GM18867 (cell line): ENCODE results near the gene TIMM44.

Experiments
- ATAC-seq: cut with Tn5 transposase; IDR thresholded peaks from one replicate; pipeline ENCODE4 v1.9.1; 2021; ENCODE audit warnings: mild to moderate bottlenecking, moderate library complexity; ENCODE audit not compliant: unreplicated experiment

TIMM44 gene

DNA sequence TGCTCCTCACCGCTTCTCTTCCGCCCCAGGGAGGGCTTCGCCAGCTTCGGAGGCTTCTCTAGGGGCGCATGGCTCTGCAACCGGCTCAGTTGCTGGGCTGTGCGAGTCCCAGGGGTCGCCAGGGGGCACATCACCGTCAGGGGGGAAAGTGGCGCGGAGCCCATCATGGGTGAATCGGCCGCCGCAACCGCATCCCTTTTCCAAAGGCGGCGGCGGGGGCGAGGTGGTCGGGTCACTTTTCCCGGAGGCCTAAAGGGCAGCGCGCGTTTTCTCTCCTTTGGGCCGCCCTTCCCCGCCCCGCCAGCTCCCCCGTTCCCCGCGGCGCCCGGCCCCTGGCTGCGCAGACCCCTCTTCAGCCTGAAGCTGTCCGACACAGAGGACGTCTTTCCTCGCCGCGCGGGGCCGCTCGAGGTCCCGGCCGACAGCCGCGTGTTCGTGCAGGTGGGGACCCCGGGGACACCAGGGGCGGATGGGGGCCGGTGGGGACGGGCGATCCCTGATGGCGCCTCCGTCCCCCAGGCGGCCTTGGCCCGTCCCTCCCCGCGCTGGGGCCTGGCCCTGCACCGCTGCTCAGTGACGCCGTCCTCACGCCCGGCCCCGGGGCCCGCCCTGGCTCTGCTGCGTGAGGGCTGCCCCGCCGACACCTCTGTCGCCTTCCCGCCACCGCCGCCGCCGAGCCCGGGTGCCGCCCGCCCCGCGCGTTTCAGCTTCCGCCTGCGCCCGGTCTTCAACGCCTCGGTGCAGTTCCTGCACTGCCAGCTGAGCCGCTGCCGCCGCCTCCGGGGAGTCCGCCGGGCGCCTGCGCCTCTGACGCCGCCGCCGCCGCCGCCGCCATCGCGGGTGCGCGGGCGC, 27.1 kb downstream of the TIMM44 start:
- no peak for ATAC-seq

DNA sequence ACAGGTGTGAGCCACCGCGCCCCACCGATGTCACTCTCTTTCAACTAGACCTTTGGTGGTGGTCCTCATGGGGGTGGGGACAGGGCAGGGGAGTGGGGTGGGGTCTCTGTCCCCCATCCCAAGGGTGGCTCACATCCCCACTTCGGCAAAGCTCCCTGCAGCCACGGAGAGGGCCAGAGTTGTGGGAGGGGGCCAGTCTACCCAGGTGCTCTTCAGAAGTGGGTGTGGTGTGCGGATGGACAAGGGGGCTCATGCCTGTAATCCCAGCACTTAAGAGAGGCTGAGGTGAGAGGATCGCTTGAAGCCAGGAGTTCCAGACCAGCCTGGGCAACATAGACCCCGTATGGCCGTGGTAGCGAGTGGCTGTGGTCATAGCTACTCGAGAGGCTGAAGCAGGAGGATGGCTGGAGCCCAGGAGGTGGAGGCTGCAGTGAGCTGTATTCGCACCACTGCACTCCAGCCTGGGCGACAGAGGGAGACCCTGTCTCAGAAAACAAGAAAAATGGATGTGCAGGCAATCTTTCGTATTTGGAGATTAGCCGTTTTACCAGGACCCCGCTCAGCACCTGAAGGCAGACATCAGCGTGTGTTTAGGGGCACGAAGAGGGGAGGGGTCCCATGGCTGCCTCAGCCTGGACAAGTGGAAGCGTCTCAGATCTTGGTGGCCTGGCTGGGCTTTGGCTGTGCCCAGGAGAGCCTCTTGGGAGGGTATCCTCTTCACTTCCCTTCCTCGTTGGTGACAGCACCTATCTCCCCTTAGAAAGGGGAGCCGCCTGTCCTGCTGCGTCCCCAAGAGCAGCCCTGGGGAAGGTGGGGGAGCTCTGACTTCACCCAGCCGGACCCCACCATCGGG, 28.0 kb downstream of the TIMM44 start:
- ATAC-seq: no peak

DNA sequence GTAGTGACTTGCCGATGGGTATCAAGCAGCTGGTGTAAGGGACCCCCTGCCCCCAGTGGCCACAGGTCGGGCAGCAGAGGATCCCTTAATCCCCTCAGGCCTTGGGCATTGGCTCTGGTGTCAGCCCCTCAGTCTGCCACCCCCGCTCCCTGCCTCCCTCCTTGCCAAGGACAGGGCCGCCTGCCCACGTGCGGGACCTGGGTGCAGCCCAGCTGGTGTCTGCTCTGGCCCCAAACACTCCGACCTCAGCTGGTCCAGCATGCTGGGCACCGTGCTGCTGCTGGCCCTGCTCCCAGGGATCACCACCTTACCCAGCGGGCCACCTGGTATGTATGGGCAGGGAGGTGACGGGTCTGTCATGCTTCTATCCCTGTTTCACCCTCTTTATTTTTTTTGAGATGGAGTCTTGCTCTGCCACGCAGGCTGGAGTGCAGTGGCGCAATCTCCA, 28.8 kb downstream of the TIMM44 start, which contains the start of gene TGFBR3L:
Gene TGFBR3L, plus strand, starts transcription at position 233 of the 448 bp plus-strand sequence.
- ATAC-seq: no peak

- no peak for ATAC-seq
Measured at GRCh38 chr19:7914099-7914498, 29.4 kb downstream of the TIMM44 start.

DNA sequence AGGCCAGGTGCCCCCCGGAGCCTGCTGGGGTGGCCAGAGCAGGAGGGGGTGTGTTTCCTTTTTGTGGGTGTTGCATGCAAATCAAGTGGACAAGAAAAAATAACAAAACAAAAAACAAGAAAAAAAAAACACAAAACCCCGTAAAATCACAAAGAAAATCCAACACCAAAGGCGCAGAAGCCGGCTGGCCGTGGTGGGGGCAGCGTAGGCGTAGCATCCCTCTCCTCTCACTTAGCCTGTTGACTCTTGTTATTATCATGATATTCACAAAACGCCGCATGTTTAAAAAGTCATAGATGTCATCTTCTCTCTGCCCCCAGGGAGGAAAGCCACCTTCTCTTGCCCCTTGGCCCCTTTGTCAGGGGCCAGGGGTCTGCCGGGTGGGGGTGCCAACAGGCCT, 29.8 kb downstream of the TIMM44 start:
- ATAC-seq: no peak

DNA sequence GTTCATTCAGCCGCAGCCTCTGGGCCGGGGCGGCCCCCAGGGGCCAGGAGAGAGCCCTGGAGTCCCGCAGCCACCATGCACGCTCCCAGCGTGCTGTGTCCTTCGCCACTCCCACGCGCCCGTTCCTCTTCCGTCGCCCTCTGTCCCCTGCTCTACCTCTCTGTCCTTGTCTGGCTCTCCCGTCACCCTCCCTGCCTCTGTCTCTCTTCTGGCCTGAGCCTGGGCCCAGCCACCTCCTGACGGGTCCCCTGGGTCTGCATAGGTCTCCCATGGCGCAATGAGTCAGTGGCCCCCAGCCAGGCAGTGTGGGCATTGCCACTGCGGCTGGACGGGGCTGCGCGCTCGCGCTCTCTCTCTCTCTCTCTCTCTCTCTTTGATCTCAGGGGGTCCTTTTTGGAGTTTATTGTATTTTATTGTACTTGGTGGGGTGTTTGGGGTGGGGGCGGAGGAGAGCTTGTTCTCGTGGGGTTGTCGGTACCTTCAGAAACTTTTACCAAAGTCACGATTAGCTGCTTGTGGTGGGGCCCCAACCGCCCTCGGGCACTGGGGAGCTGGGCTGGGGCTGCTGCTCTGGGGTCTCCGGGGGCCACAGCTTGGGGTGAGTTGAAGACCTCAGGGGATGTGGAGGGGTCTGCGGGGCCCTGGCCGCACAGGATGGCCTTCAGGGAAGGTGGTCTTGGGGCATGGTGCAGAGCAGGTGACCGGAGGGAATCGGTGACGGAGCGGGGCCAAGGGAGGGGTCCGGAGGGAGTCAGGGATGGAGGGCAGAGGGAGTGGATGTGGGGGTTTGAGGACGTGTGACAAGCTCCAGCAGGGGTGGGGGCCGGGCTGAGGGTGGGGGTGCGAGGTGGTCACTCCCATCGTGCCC, 30.5 kb downstream of the TIMM44 start:
- no peak for ATAC-seq

- ATAC-seq: no peak
Measured at GRCh38 chr19:7912144-7912696, 31.2 kb downstream of the TIMM44 start.

- no peak for ATAC-seq
Measured at GRCh38 chr19:7911508-7912143, 31.8 kb downstream of the TIMM44 start.

DNA sequence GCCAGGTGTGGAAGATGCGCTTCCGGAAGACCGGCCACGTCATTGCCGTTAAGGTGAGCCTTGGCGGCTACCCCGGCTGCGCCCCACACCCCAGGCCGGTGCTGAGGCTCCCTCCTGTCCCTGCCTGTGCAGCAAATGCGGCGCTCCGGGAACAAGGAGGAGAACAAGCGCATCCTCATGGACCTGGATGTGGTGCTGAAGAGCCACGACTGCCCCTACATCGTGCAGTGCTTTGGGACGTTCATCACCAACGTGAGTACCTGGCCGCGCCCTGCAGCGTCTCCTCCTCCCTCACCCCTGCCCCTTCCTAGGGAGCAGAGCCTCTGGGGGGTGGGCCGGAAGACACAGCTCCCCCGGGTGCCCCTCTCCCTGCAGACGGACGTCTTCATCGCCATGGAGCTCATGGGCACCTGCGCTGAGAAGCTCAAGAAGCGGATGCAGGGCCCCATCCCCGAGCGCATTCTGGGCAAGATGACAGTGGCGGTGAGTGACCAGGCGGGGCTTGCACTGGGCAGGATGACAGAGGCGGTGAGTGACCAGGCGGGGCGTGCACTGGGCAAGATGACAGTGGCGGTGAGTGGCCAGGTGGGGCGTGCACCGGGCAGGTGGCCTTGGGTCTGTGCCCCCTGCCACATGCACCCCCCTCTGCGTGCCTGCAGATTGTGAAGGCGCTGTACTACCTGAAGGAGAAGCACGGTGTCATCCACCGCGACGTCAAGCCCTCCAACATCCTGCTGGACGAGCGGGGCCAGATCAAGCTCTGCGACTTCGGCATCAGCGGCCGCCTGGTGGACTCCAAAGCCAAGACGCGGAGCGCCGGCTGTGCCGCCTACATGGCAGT, 32.9 kb downstream of the TIMM44 start:
- ATAC-seq: no peak

- ATAC-seq: no peak
Measured at GRCh38 chr19:7909471-7910067, 33.9 kb downstream of the TIMM44 start.

DNA sequence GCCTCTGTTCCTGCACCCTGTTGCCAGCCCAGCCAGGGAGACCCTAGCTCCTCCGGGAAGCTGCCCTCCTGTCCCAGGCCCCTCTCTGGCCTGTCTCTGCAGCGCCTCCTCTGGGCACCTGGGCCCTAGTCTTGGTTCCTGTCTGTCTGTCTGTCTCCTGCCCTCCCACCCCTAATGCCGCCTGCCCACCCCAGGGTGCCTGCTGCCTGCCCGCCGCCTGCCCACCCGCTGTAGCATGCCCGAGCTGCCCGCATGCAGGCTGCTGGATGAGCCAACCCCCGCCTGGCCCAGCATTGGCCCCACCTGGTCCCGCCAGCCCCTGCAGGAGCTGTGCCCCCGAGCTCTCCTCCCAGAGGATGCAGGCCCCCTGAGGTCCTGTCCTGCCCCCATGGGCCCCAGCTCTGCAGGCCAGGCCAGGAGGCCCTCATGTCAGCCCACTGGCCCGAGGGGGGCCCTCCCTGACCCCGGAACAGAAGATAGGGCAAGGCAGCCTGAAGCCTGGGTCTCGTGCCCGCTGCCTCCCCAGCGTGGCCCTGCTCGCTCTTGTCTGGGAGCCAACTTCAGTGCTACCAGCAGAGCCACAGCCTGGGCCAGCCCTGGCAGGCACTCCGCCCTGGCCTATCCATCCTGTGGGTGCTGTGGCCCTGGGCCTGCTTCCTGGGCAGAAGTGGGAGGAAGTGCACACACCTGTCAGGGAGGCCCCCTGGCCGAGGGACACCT, 34.6 kb downstream of the TIMM44 start:
- ATAC-seq: no peak

- ATAC-seq: no peak
Measured at GRCh38 chr19:7908078-7908699, 35.3 kb downstream of the TIMM44 start.

DNA sequence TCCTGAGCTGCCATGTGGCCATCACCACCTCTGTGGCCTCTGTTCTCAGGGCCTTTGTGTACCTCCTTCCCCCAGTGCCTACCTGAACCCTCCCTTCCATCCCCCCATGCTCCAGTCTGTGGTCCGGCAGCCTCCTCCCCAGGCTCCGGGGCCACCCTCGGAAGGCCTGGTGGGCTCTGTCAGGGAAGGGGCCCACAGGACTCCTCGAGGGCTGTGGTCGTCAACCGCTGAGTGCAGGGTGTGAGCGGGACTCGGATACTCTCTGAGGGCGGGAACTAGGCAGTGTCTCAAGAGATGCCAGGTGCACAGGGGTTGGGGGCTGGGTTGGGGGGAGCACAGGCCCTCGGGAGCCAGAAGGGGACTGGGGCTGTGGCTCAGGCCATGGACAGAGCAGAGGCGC, 35.9 kb downstream of the TIMM44 start:
- no peak for ATAC-seq

- no peak for ATAC-seq
Measured at GRCh38 chr19:7907122-7907521, 36.3 kb downstream of the TIMM44 start.

- no peak for ATAC-seq
Measured at GRCh38 chr19:7905859-7906258, 37.6 kb downstream of the TIMM44 start.

DNA sequence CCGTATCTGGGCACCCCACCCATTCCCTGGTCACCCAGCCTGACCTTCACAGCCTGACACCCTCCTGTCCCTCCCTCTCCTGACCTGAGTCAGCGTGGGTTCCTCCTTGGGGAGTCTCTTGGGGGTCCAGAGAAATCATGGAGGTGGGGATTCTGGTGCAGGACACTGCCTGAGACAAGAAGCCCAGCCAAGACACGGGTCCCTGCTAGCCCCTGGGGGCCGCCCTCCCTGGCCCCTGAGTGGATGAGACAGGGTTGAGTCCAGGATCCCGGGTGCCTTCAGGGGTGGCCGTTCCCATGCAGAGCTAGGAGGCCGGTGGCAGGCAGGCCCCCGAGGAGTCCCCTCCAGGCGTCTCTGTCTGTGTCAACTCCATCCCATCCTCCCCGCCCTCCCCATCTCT, 38.2 kb downstream of the TIMM44 start:
- no peak for ATAC-seq
